Activated B cell treated with CpG ODN at 0.5 μM for 24 hours (primary cell): ENCODE data around the gene STIM1. TPM values are rescaled to one million over a fixed set of nuclear protein-coding genes. Genes with fewer than 3 reads are reported as not detected.

Source experiments
- ATAC-seq: fragments of 200-7000 bp; cut with Tn5 transposase; one replicate; pipeline ENCODE4 v1.10.0; 2021; ENCODE audit warnings: low read depth, mild to moderate bottlenecking, moderate library complexity
- CTCF ChIA-PET: fragments of 350-600 bp; sonication (Branson Sonifier 250); formaldehyde crosslinking; loops from one replicate; lab custom pipeline; 2021; ENCODE audit warnings: antibody characterized with exemption; lab: Charles Lee
- POLR2A ChIA-PET: fragments of 350-600 bp; sonication (Branson Sonifier 250); formaldehyde crosslinking; loops from one replicate; lab custom pipeline; 2021; ENCODE audit warnings: antibody characterized with exemption; lab: Charles Lee
- DNase-seq: peaks from one replicate; pipeline ENCODE4 v3.0.0; 2022
- H3K27ac Mint-ChIP-seq: one replicate; pipeline ENCODE4 v1.8.0; 2020; ENCODE audit warnings: mixed read lengths
- H3K27me3 Mint-ChIP-seq: one replicate; pipeline ENCODE4 v1.8.0; 2021; ENCODE audit warnings: mixed read lengths
- H3K36me3 Mint-ChIP-seq: one replicate; pipeline ENCODE4 v1.8.0; 2021; ENCODE audit warnings: low read depth, mixed read lengths
- H3K4me1 Mint-ChIP-seq: one replicate; pipeline ENCODE4 v1.8.0; 2021; ENCODE audit warnings: mixed read lengths
- H3K4me3 Mint-ChIP-seq: one replicate; pipeline ENCODE4 v1.8.0; 2020; ENCODE audit warnings: mild to moderate bottlenecking, mixed read lengths
- H3K9me3 Mint-ChIP-seq: one replicate; pipeline ENCODE4 v1.8.0; 2020; ENCODE audit warnings: mixed read lengths
- intact Hi-C: fragments of 100-400 bp; cut with micrococcal nuclease; formaldehyde crosslinking; loops from one replicate; pipeline ENCODE4 v1.15.1; 2024
- total RNA-seq: library from RNA; stranded (reverse); gene quantifications from 2 replicates; pipeline ENCODE4 v1.2.3, GENCODE V29; 2022
- TF ChIP-seq, protein P1 (sequence below): fragments of 200-600 bp; IDR thresholded peaks from one replicate; pipeline ENCODE4 v1.8.0; 2022; ENCODE audit warnings: antibody characterized with exemption, mild to moderate bottlenecking

The STIM1 gene
- total RNA-seq, 1 donor from 2014 or later: 38.4 TPM

DNA sequence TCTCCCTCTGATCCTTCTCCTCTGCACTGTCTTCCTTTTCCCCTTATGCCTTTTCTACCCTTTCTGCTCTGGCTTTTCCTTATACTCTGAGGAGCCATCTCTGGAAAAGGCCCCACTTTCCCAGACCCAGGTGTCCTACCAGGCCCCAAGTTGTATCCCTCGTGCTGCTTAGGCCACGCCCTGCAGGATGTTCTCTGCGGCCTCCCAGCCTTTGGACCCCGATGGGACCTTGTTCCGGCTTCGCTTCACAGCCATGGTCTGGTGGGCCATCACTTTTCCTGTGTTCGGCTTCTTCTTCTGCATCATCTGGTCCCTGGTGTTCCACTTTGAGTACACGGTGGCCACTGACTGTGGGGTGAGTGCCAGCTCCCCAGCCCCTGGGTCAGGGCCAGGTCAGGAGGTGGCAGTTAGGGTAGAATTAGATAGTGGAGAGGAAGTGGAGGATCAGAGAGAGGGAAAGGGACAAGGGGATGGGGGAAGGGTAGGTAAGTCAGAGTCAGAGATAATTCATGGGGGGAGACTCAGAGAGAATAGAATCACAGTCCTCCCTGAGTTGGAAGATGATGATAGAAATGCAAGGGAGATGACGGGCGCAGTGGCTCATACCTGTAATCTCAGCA lies 38.2 kb upstream of the STIM1 start:
- ATAC-seq: no peak
- H3K27ac Mint-ChIP-seq: no peak overlapping the region
- no peaks in the 10 kb centered on the region for H3K9me3 Mint-ChIP-seq
- intact Hi-C loops: no loop called here
- POLR2A ChIA-PET: no interaction called here
- no peaks in the 10 kb centered on the region for H3K27me3 Mint-ChIP-seq
- TF ChIP-seq, protein P1, sequence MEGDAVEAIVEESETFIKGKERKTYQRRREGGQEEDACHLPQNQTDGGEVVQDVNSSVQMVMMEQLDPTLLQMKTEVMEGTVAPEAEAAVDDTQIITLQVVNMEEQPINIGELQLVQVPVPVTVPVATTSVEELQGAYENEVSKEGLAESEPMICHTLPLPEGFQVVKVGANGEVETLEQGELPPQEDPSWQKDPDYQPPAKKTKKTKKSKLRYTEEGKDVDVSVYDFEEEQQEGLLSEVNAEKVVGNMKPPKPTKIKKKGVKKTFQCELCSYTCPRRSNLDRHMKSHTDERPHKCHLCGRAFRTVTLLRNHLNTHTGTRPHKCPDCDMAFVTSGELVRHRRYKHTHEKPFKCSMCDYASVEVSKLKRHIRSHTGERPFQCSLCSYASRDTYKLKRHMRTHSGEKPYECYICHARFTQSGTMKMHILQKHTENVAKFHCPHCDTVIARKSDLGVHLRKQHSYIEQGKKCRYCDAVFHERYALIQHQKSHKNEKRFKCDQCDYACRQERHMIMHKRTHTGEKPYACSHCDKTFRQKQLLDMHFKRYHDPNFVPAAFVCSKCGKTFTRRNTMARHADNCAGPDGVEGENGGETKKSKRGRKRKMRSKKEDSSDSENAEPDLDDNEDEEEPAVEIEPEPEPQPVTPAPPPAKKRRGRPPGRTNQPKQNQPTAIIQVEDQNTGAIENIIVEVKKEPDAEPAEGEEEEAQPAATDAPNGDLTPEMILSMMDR: no peak
- CTCF ChIA-PET: no interaction called here
- H3K4me1 Mint-ChIP-seq: no peaks in the 10 kb centered on the region
- H3K36me3 Mint-ChIP-seq: no peaks in the 10 kb centered on the region
- no peak for DNase-seq
- no peak overlapping the region for H3K4me3 Mint-ChIP-seq

DNA sequence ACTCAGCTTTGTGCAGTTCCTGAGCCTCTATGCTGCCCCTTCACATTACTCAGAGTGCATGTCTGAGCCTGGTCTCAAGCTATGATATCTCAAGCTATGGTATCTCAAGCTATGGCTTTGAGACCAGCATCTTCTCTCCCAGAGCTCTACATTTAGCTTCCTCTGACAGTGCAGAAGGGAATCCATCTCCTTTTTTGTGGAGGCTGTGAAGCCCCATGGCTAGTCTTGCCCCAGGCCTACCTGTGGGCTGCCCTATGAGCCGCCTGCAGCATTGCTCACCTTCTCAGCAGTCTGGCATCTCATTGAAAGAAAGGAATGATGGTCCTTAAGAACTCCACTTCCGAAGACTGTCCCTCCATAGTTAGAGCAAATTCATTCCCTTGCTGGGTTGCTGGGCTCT lies 34.5 kb upstream of the STIM1 start:
- H3K27ac Mint-ChIP-seq: no peak overlapping the region
- ChIA-PET POLR2A (interaction anchor here (1.5 kb wide), 1 partner anchor 20 kb away, joined by 8 read pairs; the partner anchor contains the start of gene RHOG), CTCF (interaction anchor here (1.2 to 2.7 kb wide), 3 partner anchors 12 to 252 kb away, joined by 4 to 10 read pairs (median 9); partner anchors contain the start of gene RHOG)

DNA sequence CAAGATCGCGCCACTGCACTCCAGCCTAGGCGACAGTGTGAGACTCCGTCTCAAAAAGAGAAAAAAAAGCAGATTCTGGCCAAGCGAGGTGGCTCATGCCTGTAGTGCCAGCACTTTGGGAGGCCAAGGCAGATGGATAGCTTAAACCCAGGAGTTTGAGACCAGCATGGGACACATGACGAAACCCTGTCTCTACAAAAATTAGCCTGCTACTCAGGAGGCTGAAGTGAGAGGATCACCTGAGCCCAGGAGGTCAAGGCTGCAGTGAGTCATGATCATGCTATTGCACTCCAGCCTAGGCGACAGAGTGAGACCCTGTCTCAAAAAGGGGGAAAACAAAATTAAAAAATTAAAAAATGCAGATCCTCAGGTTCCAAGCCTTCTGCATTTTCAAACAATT lies 33.2 kb upstream of the STIM1 start:
- intact Hi-C loops: no loop called here
- ATAC-seq (no peak), DNase-seq (no peak)
- POLR2A ChIA-PET: interaction anchor here (1.5 to 6.0 kb wide), 2 partner anchors 16 to 32 kb away, joined by 3 to 91 read pairs; partner anchors contain the start of gene RHOG
- Mint-ChIP-seq H3K9me3 (no peaks in the 10 kb centered on the region), H3K36me3 (peaks cover 23% of the 10 kb centered on the region), H3K4me3 (no peak overlapping the region), H3K4me1 (peaks cover 25% of the 10 kb centered on the region), H3K27me3 (no peaks in the 10 kb centered on the region), H3K27ac (no peak overlapping the region)
- CTCF ChIA-PET: interaction anchor here (5.9 kb wide), 1 partner anchor 18 kb away, joined by 51 read pairs; the partner anchor contains the start of gene RHOG
- TF ChIP-seq, protein P1: no peak

More for the DNA sequence above, 34.5 kb upstream of the STIM1 start:
- Mint-ChIP-seq H3K4me3 (no peak overlapping the region), H3K9me3 (no peaks in the 10 kb centered on the region), H3K27me3 (no peaks in the 10 kb centered on the region), H3K36me3 (peaks cover 9% of the 10 kb centered on the region), H3K4me1 (peaks cover 19% of the 10 kb centered on the region)
- intact Hi-C loops: no loop called here
- ATAC-seq (no peak), DNase-seq (no peak)
- TF ChIP-seq, protein P1: no peak

DNA sequence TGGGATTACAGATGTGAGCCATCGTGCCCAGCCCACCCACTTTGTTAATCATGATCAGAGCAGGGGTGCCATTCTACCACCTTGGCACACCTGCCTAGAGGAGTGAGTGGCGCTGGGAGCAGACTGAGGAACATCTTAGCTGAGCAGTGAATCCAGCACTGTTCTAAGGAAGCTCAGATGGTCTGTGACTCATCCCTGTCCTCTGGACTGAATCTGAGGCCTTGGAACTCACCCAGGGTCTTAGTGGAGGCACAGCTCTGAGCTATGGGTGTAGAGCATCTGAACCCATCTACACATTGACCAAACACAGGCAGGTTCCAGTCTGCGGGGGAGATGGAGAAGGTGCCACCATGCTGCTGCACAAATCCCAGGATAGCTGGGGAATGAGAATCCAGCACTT lies 32.2 kb upstream of the STIM1 start:
- intact Hi-C loops: no loop called here
- POLR2A ChIA-PET: interaction anchor here (1.5 to 6.0 kb wide), 2 partner anchors 15 to 31 kb away, joined by 3 to 91 read pairs; partner anchors contain the start of gene RHOG
- H3K27ac Mint-ChIP-seq: peak overlapping the region; percentile 63

More for the DNA sequence above, 32.2 kb upstream of the STIM1 start:
- CTCF ChIA-PET: interaction anchor here (5.9 kb wide), 1 partner anchor 17 kb away, joined by 51 read pairs; the partner anchor contains the start of gene RHOG
- H3K4me3 Mint-ChIP-seq: no peak overlapping the region
- ATAC-seq (no peak), DNase-seq (no peak)
- H3K9me3 Mint-ChIP-seq: no peaks in the 10 kb centered on the region
- H3K4me1 Mint-ChIP-seq: peaks cover 28% of the 10 kb centered on the region
- no peaks in the 10 kb centered on the region for H3K27me3 Mint-ChIP-seq
- TF ChIP-seq, protein P1: no peak
- peaks cover 33% of the 10 kb centered on the region for H3K36me3 Mint-ChIP-seq
